GM18499 (cell line): ENCODE results near the gene ATRX.
"Not testable (repeated sequence)": the region's sequence is repeated elsewhere in the genome, so short reads cannot be mapped to it uniquely, and the experiment has no call there.

ENCODE experiments used
- ATAC-seq: cut with Tn5 transposase; IDR thresholded peaks from one replicate; pipeline ENCODE4 v1.9.1; 2021; ENCODE audit warnings: moderate number of reproducible peaks; ENCODE audit not compliant: insufficient read depth, unreplicated experiment

The ATRX gene

DNA sequence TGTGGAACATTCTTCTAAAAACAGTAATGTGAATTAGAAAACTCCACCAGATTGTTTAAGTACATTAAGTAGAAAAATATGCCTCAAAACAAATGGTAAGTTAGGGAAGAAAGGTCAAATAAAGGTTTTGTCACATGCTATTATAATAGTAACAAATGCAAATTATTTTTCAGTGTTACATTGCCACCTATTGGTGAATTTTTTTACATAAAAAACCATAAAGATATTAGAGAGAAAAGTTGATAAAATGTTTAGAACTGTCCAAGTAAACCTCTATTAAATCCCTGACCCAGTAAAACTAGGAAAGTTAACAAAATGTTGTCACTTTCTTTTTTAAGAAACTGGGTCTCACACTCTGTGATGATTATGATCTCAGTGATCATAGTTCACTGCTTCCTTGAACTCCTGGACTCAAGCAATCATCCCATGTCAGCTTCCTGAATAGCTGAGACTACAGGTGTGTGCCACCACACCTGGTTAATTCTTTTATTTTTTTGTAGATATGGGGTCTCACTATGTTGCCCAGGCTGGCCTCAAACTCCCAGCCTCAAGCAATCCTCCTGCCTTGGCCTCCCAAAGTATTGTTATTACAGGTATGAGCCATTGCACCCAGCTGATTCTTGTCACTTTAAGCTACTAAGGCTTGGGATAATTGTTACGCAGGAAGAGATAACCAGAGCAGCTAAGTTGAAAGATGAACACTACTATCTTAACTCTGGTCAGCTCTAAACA is 157.6 kb downstream of the ATRX start:
- ATAC-seq, result no peak

DNA sequence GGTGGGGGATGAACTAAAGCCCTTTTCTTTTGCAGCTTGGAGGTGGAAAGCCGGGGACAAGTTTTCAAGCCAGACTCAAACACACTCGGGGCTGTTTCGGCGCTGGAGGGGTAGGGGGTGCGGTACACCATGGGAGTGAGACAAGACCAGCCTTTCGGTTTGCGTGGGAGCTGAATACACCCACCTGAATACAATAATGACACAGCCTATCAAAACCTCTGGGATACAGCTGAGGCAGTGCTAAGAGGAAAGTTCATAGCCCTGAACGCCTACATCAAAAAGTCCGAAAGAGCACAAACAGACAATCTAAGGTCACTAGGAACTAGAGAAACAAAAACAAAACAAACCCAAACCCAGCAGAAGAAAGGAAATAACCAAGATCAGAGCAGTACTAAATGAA is 163.3 kb downstream of the ATRX start:
- ATAC-seq, result no peak

DNA sequence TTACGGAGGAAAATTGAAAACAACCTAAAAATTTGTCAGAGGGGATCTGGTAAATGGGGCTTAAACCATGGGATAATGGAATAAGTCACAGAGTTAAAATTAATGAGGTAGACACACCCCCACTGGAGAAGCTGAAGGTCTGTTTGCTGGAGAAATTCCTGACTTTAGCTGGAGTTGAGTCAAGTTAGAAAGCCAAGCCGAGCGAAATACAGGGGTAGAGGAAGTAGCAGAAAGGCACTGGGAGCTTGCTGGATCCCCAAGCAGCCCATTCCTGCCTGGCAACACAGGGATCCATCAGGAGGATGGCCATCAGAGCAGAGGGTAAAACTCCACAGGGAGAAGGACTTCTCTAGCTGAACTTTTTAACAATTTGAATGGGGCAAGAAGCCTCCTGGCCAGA is 163.8 kb downstream of the ATRX start:
- ATAC-seq, result no peak

DNA sequence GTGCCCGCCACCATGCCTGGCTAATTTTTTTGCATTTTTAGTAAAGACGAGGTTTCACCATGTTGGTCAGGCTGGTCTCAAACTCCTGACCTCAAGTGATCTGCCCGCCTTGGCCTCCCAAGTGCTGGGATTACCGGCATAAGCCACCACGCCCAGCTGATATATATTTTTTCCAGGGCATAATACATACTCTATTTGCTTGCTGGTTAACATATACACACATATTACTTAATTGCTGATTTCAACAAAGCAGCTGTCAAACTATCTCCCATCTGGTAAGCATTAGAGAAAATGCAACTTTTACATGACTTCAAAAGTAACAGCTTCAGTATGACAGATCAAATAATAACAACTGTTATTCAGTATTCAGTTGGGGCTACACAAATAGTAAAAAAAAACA is 164.6 kb downstream of the ATRX start:
- ATAC-seq, result not testable (repeated sequence)

DNA sequence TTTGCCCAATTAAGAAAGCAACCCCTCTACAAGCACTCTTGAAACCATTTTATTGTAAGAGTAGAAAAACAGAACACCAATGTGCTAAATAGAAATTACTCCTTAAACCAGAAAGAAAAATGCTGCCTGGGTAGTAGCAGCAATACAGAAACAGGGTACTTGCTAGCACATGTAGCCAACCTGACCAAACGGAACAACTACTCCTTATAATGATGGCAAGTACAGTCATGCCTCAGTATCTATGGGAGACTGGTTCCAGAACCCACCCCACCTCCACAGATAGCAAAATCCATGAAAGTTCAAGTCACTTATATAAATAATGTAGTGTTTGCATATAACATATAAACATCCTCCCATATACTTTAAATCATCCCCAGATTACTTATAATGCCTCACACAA is 168.8 kb downstream of the ATRX start:
- ATAC-seq, result no peak

DNA sequence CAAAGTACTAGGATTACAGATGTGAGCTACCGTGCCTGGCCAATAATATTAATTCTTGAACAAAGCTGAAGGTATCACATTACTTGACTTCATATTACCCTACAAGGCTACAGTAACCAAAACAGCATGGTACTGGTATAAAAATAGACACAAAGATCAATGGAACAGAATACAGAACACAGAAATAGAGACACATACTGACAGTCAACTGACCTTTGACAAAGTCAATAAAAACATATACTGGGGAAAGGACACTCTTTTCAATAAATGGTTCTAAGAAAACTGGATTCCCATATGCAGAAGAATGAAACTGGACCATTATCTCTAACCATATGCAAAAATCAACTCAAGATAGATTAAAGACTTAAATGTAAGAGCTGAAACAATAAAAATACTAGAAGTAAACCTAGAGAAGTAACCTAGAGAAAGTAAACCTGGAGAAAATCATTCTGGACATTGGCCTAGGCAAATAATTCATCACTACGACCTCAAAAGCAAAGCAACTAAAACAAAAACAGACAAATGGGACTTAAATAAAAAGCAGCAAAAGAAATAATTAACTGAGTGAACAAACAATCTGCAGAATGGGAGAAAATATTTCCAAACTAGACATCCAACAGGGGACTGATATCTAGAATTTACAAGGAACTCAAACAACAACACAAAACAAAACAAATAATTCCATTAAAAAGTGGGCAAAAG is 182.2 kb downstream of the ATRX start:
- no peak for ATAC-seq

DNA sequence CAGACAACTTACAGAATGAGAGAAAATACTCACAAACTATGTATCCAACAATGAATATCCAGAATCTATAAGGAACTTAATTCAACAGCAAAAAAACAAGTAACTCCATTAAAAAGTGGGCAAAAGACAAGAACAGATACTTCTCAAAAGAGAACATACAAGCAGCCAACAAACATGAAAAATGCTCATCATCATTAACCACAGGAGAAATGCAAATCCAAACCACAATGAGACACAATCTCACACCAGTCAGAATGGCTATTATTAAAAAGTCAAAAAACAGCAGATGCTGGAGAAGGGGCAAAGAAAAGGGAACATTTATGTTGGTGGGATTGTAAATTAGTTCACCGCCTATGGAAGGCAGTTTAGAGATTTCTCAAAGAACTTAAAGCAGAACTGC is 188.5 kb downstream of the ATRX start:
- no peak for ATAC-seq

DNA sequence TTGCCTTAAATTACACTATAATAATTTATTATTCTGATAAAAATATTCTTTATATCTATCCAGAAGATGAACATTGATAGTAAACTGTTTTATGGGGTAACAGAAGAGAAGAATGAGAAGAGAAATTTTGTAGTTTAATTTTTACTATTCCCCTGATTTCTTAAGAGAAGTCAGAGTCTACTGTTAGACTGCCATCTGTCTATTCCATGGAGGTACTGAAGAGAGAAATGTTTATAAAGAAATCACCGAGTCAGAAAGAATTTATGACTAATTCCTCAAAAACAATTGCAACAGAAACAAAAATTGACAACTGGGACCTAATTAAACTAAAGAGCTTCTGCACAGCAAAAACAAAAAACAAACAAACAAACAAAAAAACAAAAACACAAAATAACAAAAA is 188.9 kb downstream of the ATRX start:
- ATAC-seq, result no peak

DNA sequence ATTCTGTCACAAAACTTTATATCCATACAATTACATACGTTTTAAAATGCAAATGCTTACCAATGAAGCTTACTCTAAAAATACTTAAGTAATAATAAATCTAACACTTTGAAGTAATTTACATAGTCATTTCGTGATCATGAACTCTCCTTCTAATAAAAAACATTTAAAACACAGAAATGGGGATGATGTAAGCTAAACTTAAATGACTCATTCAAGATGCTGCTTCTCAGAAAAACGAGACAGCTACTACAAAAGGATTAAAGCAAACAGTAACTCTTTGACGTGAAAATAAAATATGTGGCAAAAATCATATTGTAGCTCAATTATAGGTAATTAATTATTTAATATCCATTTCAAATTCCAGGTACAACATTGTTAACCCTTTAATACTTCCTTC is 190.2 kb downstream of the ATRX start:
- ATAC-seq, result no peak

DNA sequence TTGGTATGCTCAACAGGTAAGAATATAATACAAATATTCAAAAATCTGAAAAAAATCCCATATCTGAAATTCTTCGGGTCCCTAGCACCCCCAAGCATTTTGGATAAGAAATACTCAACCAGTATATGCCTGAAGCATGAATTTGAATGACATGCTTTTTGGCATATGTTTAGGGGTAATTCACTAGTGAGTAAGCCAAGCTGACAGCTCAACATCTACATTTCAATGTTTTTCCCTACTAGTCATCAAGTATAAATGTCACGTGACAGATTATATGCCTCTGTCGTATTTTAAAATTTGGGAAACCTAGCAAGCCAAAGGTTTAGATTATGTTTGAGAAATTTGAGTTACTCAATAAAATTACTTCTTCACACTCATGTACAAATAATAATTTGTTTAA is 213.7 kb downstream of the ATRX start:
- no peak for ATAC-seq

DNA sequence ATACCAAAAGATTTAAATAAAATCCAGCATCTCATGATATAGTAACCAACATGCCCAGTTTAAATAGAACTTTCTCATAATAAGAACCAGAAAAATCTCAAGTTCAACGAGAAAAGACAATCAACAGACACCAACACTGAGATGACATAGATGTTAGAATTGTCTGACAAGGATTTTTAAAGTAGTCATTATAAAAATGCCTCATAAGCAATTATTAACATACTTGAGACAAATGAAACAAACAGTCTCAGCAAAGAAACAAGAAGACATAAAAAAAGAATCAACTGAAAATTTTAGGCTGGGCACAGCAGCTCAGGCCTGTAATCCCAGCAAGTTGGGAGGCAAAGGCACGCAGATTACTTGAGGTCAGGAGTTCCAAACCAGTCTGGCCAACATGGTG is 220.7 kb downstream of the ATRX start:
- ATAC-seq, result no peak

DNA sequence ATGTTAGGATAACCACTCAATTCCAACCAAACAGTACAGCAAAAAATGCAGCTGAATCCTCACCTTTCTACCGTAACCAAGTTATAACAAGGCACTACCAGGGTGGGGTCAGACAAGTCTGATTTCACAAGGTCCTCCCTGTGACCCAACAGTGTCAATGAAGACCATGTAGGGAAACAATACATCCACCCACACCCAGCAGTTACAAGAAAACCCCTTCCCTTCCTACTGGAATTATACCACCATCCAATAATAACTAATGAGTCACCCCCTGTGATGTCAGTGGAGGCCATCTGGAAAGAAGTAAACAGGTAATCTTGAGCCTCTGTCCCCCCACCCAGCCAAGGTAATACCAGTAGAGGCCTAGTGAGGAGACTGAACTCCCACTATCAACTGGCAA is 221.2 kb downstream of the ATRX start:
- no peak for ATAC-seq

DNA sequence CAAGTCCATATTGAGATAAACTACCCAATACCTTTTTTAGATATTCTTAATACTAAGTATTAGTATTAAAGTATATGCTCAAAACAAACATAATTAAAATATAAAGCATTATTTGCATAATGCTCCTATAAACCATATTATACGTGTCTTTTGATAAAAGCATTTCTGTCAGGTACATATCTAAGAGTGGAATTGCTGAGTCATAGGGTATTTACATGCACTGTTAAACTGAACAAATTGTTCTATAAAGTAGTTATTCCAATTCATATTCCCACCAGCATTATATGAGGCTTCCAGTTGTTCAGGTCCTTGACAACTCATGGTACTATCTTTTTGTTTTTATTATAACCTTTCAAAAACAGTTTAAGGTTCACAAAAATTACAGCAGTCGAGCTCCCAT is 224.6 kb downstream of the ATRX start:
- ATAC-seq, result no peak

DNA sequence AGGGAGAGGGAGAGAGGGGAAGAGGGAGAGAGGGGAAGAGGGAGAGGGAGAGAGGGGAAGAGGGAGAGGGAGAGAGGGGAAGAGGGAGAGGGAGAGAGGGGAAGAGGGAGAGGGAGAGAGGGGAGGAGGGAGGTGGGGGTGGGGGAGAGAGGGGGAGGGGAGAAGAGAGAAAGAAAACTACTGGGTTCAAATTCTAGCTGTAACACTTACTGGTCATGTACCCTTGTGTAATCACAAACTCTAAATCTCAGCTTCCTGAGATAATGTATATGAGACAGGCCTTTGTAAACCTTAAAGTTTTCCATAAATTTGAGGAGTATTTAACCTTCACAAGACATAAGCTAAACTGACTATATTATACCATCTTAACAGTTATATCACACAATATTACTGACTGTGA is 229.7 kb downstream of the ATRX start:
- ATAC-seq, result no peak

DNA sequence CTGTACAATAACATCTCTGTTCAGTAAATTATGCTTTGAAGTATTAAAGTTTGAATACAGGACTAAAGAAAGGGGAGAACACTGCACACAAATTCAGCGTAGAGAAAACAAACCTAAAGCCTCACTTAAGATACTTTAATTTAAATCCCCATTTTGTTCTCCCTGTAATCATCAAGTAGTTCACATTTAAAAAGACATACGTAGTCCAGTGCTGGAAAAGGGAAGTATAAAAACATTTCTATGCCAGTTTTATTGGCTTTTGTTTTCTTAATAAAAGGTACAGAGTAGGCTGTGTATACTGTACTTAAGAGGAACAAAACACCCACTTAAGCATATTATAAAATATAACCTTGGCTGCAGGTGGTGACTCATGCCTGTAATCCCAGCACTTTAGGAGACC is 237.3 kb downstream of the ATRX start:
- ATAC-seq, result no peak

DNA sequence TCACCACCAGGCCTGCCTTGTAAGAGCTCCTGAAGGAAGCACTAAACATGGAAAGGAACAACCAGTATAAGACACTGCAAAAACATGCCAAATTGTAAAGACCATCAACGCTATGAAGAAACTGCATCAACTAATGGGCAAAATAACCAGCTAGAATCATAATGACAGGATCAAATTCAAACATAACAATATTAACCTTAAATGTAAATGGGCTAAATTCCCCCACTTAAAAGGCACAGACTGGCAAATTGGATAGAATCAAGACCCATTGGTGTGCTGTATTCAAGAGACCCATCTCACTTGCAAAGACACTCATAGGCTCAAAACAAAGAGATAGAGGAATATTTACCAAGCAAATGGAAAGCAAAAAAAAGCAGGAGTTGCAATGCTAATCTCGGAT is 246.2 kb downstream of the ATRX start:
- not testable (repeated sequence) for ATAC-seq

DNA sequence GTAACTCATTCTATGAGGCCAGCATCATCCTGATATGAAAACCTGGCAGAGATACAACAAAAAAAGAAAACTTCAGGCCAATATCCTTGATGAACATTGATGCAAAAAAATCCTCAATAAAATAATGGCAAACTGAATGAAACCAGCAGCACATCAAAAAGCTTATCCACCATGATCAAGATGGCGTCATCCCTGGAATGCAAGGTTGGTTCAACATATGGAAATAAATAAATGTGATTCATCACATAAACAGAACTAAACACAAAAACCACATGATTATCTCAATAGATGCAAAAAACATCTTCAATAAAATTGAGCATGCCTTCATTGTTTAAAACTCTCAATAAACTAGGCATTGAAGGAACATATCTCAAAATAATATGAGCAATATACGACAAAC is 254.8 kb downstream of the ATRX start:
- ATAC-seq, result not testable (repeated sequence)

DNA sequence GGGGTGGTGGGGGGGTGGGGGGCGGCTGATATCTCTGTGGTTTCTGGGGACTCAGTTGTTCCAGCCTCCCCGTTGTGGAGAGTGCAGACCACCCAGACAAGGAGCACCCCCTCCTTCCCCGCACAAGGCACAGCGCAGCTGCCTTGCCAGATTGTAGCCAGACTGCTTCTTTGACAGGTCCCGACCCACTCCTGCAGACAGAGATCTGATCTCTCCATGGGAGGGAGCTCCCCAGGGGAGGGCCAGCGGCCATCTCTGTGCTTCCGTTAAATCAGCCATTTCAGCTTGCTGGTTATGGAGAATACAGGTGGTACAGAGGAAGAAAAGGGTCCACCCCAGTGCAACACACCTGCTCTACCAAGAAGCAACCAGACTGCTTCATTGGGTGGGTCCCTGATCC is 258.0 kb downstream of the ATRX start:
- ATAC-seq, result no peak

DNA sequence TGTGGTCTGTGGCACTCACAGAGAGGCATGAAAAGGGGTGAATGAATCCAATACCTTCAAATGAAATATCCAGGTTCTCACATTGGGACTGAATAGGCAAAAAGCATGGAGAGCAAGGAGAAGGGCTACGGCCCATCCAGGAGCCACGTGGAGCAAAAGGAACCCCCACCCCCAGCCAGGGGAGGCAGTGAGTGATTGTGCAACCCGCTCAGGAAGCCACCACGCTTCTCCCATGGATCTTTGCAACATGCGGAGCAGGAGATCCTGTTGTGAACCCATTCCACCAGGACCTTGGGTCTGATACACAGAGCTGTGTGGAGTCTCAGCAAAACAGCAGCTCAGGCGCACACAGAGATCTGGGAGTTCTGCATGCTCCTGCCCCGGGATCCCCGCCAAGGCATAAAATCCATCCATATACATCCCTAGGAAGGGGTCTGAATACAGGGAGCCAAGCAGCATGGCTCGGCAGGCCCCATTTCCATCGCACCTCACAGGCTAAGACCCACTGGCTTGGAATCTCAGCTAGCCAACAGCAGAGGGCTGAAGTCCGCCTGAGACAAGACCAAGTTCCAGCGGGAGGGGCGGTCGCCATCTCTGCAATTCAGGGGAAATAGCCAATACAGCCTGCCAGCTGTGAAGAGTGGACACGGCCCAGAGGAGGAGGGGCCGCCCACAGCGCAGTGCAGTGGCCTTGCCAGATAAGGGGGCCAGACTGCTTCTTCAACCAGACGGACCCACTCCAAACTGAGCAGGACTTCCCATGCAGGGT is 258.6 kb downstream of the ATRX start:
- no peak for ATAC-seq

DNA sequence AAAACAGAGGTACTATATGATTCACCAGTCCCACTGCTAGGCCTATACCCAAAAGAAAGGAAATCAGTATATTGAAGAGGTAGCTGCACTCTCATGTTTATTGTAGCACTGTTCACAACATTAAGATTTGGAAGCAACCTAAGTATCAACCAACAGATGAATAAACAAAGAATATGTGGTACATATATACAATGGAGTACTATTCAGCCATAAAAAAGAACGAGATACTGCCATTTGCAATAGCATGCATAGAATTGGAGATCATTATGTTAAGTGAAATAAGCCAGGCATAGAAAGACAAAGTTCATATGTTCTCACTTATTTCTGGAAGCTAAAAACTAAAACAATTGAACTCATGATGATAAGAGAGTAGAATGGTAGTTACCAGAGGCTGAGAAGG is 266.3 kb downstream of the ATRX start:
- ATAC-seq, result no peak

DNA sequence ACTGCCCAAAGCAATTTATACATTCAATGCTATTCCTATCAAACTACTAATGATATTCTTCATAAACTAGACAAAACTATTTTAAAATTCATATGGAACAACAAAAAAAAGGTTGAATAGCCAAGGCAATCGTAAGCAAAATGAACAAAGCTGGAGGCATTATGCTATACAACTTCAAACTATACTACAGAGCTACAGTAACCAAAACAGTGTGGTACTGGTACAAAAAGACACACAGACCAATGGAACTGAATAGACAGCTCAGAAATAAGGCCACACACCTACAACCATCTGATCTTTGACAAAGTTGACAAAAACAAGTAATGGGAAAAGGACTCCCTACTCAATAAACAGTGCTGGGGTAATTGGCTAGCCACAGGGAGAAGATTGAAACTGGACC is 271.8 kb downstream of the ATRX start:
- no peak for ATAC-seq
